Measurements from ENCODE around the gene TFDP2. TPM values are rescaled to one million over a fixed set of nuclear protein-coding genes. Genes with fewer than 3 reads are reported as not detected.

The TFDP2 gene
- total RNA-seq, 3 donors from 2014 or later (not counting 1 experiment from before 2014, with no cell fraction given): 134 to 154 (median 142) TPM

DNA sequence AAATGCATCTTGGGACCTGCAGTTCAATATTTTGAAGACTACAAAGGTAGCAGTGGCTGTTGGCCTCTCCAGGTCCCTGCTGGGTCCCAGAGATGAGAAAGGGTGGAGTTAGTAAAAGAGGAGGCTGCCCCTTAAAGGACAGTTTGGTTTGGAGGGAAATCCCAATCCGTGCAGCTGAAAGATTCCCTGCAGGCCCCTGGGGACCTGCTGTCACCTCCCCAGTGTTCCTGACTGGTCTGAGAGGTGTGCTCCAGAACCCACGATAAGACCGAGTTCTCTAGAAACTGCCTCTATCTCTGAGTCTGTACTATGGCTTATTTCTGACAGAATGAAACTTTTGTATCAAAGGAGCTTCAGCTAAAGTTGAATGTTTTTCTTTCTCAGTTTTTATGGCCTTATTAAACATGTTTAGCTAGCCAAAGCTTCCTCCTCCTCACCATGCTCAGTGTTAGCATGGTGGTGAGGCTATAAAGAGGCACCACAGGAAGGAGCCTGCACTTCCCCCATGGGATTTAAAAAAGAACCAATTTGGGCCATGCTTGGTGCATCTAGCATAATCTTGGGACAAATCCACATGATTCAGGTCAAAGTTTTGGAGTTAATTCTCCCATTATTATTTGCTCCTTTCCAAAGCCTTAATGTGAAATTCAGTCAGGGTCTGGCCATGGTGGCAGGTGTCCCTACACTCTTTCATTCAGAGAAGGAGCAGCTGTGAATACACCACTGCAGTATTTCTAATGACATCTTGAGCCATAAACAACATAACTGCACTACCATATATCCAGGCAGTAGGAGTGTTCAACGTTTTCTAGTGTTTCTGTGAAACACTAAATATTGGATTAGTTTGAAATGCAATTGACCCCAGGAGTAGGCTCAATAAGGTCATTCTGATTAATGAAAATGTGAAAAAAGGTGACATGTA, 198.5 kb downstream of the TFDP2 start:
- H3K27ac Mint-ChIP-seq: no peak overlapping the region
- Histone ChIP-seq H3K9me3 (ENCODE audit: control insufficient read depth, insufficient read depth, low read length) (no peaks in the 10 kb centered on the region), H3K4me3 (ENCODE audit: low read length) (no peak overlapping the region), H3K4me1 (ENCODE audit: control insufficient read depth, insufficient read depth, low read length) (no peaks in the 10 kb centered on the region), H3K36me3 (ENCODE audit: control insufficient read depth, insufficient read depth, low read length) (peaks cover 19% of the 10 kb centered on the region), H3K27me3 (ENCODE audit: control insufficient read depth, insufficient read depth, low read length) (no peaks in the 10 kb centered on the region), H3K27ac (ENCODE audit: low read length) (no peak overlapping the region)
- no peaks in the 10 kb centered on the region for H3K27me3 Mint-ChIP-seq (ENCODE audit: low read depth in 2 of 2)
- H3K36me3 Mint-ChIP-seq: peaks cover 16% of the 10 kb centered on the region
- intact Hi-C loops (cut with micrococcal nuclease): no loop called here
- WGBS (ENCODE audit: insufficient coverage): 89% methylated on average over 4 of the region's 4 CpGs
- TF ChIP-seq, protein P1, sequence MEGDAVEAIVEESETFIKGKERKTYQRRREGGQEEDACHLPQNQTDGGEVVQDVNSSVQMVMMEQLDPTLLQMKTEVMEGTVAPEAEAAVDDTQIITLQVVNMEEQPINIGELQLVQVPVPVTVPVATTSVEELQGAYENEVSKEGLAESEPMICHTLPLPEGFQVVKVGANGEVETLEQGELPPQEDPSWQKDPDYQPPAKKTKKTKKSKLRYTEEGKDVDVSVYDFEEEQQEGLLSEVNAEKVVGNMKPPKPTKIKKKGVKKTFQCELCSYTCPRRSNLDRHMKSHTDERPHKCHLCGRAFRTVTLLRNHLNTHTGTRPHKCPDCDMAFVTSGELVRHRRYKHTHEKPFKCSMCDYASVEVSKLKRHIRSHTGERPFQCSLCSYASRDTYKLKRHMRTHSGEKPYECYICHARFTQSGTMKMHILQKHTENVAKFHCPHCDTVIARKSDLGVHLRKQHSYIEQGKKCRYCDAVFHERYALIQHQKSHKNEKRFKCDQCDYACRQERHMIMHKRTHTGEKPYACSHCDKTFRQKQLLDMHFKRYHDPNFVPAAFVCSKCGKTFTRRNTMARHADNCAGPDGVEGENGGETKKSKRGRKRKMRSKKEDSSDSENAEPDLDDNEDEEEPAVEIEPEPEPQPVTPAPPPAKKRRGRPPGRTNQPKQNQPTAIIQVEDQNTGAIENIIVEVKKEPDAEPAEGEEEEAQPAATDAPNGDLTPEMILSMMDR (IDR thresholded peaks at IDR 0.05): no peak
- no peak overlapping the region for H3K4me3 Mint-ChIP-seq
- no peaks in the 10 kb centered on the region for H3K9me3 Mint-ChIP-seq
- ATAC-seq (no peak), DNase-seq (no peak)
- H3K4me1 Mint-ChIP-seq: peaks cover 8 to 10% of the 10 kb centered on the region in 2 donors

DNA sequence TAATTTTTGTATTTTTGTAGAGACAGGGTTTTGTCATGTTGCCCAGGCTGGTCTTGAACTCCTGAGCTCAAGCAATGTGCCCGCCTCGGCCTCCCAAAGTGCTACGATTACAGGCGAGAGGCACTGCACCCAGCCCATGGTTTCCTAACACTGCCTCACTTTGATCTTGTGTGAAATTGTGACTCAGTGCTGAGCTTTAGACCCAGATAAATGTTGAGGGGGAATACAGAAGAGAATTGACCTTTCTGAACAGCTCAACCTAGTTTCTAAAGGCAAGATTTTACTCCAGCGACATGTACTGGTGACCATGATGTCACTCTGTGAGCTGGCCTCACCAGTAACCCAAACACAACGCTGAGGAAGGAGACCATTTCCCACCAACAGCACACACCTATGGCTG, 199.4 kb downstream of the TFDP2 start:
- intact Hi-C loops (cut with micrococcal nuclease): no loop called here
- Mint-ChIP-seq H3K4me1 (peaks cover 2 to 5% of the 10 kb centered on the region in 2 donors), H3K27me3 (ENCODE audit: low read depth in 2 of 2) (no peaks in the 10 kb centered on the region), H3K4me3 (no peak overlapping the region), H3K27ac (no peak overlapping the region), H3K9me3 (no peaks in the 10 kb centered on the region), H3K36me3 (peaks cover 16% of the 10 kb centered on the region)
- Histone ChIP-seq H3K4me1 (ENCODE audit: control insufficient read depth, insufficient read depth, low read length) (no peaks in the 10 kb centered on the region), H3K27me3 (ENCODE audit: control insufficient read depth, insufficient read depth, low read length) (no peaks in the 10 kb centered on the region), H3K36me3 (ENCODE audit: control insufficient read depth, insufficient read depth, low read length) (peaks cover 19% of the 10 kb centered on the region), H3K27ac (ENCODE audit: low read length) (no peak overlapping the region), H3K4me3 (ENCODE audit: low read length) (no peak overlapping the region), H3K9me3 (ENCODE audit: control insufficient read depth, insufficient read depth, low read length) (no peaks in the 10 kb centered on the region)
- 91% methylated on average over 6 of the region's 6 CpGs for WGBS (ENCODE audit: insufficient coverage)
- DNase-seq (no peak), ATAC-seq (no peak)
- TF ChIP-seq, protein P1 (IDR thresholded peaks at IDR 0.05): no peak

DNA sequence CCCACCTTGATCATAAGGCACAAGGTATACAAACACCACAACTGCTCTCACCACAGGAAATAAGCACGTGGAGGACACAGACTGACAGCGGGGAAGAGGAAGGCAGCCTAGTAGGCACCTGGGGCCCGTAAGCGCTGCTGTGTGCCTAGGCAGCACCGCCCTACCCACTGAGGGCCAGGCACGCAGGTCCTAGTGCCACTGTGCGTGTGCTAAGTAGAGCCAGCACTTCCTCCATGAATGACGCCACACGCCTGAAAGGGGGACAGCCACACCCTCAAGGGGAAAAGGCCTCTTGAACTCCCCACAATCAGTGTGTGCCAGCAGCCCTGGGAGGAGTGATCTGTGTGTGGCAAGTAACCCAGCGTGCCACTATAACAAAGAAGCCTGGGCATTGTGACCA, 199.9 kb downstream of the TFDP2 start:
- no peaks in the 10 kb centered on the region for H3K27me3 Mint-ChIP-seq (ENCODE audit: low read depth in 2 of 2)
- Histone ChIP-seq H3K27ac (ENCODE audit: low read length) (no peak overlapping the region), H3K36me3 (ENCODE audit: control insufficient read depth, insufficient read depth, low read length) (peaks cover 19% of the 10 kb centered on the region), H3K9me3 (ENCODE audit: control insufficient read depth, insufficient read depth, low read length) (no peaks in the 10 kb centered on the region), H3K27me3 (ENCODE audit: control insufficient read depth, insufficient read depth, low read length) (no peaks in the 10 kb centered on the region), H3K4me1 (ENCODE audit: control insufficient read depth, insufficient read depth, low read length) (no peaks in the 10 kb centered on the region), H3K4me3 (ENCODE audit: low read length) (no peak overlapping the region)
- ATAC-seq (no peak), DNase-seq (no peak)
- intact Hi-C loops (cut with micrococcal nuclease): no loop called here
- TF ChIP-seq, protein P1 (IDR thresholded peaks at IDR 0.05): no peak
- H3K9me3 Mint-ChIP-seq: no peaks in the 10 kb centered on the region
- no peak overlapping the region for H3K4me3 Mint-ChIP-seq
- WGBS (ENCODE audit: insufficient coverage): 88% methylated on average over 10 of the region's 10 CpGs
- peaks cover 0 to 3% of the 10 kb centered on the region in 2 donors for H3K4me1 Mint-ChIP-seq
- peaks cover 16% of the 10 kb centered on the region for H3K36me3 Mint-ChIP-seq
- H3K27ac Mint-ChIP-seq: no peak overlapping the region
